NOMO-1 (cell line): ENCODE results near the gene INSYN2B.

Experiments
- DNase-seq, 2 experiments: peaks; one replicate each; lab custom pipeline; 2025; ENCODE audit not compliant: unreplicated experiment in 2 of 2; lab: John Stamatoyannopoulos, UW

INSYN2B gene

GRCh38 chr5:169901896-169902295 is 78.4 kb downstream of the INSYN2B start:
- no peak for DNase-seq

GRCh38 chr5:169897481-169897880 is 82.8 kb downstream of the INSYN2B start:
- DNase-seq, result no peak

DNA sequence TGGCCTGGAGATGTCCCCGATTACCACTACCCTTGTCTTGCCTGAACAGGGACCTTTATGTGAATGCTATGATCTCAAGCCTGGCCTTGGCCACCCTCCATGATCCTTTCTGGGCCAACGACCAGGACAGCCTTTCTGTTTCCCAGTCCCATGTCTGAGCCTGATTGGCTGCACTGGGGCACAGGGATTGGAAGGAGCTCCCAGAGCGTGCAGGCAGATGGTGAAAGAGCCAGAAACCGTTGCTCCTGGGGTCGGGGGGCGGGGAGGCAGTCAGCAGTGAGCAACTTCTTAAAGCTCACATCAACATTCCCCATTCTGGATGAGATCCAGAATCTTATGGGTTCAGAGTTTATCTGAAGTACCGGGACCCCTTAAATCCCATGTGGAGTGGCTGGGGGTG is 84.4 kb downstream of the INSYN2B start:
- DNase-seq, result no peak

- DNase-seq, result no peak
Observed at GRCh38 chr5:169893571-169893970, 86.7 kb downstream of the INSYN2B start.

DNA sequence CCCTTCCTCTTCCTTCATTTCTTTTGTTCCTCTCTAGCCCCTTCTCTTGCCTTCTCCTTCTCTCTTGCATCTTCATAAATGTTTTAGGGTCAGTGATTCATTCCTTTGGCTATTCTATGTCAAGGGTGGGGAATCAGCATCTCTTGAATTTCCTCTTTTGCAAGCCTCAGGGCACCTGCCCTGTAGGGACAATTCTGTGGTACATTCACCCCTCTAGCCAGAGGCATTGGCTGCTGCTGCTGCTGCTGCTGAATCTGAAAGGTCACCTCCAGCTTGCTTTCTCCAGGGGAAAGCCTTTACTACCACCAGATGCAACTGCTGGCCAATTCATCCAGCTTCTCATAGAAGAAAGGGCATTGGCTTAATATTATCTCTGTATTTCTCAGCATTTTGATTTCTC is 87.3 kb downstream of the INSYN2B start:
- DNase-seq, result peak in 1 of 2 experiments; percentile 15

- no peak for DNase-seq
Observed at GRCh38 chr5:169889572-169889971, 90.7 kb downstream of the INSYN2B start.

GRCh38 chr5:169886677-169887076 is 93.6 kb downstream of the INSYN2B start:
- DNase-seq, result no peak

DNA sequence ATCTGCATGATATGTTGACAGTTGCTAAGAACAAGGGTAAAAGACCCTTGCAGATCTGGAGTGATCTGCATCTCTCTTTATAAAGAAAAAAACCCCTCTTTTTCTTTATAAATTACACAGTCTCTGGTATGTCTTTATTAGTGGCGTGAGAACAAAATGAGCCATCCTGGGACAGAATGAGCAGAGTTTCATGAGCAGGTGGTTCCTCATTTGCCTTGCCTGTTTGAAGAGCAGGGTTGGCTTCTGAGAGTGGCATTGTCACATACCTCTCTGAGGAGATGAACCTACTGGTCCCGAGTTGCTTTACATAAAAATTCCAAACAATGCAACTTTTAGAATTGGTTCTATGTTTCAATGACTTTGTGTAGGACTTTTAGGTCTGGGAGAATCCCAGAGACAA is 94.3 kb downstream of the INSYN2B start:
- DNase-seq, result no peak

GRCh38 chr5:169881702-169882303 is 98.5 kb downstream of the INSYN2B start:
- DNase-seq, result no peak

- no peak for DNase-seq
Observed at GRCh38 chr5:169880785-169881184, 99.5 kb downstream of the INSYN2B start.

DNA sequence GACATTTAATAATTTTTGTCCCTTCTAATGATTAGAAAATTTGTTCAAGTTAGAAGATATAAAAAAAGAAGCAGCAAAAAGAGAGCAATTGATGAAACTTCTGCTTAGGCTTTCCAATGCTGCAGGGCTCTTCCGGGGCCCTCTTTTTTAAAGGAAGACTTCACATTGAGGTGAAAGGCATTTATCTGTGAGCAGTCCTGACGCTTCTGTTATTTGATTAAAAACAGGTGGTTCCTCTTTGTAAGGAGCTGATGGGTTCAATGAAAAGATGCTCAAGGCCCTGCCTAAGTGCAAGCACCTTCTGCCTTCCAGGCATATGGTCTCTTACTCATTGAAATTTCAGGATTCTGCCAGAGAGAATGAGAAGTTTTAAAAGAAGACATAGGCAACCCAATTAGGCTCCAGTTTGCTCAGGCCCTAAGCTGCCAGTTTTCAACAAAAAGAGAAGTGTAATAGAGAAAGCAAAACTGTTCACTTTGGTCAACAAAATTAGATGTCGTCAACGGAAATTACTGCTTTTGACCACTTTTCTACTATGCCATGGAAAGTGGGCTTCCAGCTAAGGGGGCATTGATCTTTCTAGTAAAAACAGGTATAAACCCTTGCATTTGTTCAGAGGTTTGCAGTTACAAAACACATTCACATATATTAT is 100.2 kb downstream of the INSYN2B start:
- peak; percentile 69 to 70 for DNase-seq

DNA sequence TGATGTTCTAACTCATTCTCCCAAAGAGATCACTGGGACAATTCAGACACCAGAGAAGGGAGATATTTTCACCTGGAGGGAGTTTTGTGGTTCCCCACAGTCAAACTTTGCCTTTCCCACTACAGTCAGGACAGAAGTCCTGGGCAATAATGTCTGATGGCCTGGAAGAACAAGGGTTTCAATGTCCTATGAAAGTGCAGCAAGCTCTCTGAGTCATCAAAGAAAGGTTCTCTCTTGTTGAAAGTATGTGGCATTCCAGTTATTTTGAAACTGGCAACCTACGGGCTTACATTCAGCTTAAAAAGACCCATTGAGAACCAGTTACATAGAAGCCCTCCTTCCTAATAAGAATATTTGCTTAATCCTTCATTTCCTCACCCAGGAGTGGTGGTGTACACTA is 103.9 kb downstream of the INSYN2B start:
- no peak for DNase-seq

DNA sequence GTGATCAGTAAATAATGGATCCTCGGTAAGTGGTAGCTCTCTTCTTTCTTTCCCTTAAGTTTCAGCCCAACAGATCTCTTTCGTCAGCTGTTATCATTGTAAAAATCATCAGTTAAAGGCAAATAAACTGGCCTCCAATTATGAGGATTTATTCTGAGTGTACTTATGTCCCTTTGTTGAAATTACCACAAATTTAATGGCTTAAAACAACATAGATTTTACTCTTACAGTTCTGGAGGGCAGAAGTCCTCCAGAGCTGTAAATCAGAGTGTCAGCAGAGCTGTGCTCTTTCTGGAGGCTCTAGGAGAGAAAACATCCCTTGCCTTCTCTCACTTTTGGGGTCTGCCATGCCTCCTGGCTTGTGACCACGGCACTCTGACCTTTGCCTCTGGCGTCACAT is 104.6 kb downstream of the INSYN2B start:
- no peak for DNase-seq

DNA sequence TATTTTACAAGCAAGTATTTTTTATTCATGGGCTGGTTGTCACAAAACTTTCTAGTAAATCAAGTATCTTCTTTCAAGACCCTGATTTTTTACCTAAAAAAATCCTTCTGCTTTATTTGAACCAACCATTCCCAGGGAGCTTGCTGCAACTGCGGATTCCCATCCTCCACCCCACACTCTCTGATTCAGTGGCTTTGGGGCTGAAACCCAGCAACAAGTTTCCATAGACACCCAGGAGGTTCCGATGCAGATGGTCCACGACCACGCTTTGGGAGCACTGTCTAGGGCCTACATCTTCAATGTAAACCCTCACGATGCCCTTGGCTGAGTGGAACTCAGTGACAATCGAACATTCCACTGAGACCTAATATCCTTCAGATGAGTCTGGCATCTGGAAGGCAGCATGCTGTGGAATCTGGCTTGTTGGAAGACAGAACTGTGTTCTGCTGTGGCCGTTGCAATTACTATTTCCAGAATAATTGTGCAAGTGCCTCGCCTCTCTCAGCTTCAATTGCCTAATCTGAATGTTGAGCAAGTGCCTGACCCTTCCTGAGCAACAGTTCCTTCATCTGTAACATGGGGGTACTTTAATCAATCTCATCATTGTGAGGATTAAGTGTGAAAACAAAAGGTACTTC is 105.1 kb downstream of the INSYN2B start:
- DNase-seq, result peak; percentile 61 to 83

DNA sequence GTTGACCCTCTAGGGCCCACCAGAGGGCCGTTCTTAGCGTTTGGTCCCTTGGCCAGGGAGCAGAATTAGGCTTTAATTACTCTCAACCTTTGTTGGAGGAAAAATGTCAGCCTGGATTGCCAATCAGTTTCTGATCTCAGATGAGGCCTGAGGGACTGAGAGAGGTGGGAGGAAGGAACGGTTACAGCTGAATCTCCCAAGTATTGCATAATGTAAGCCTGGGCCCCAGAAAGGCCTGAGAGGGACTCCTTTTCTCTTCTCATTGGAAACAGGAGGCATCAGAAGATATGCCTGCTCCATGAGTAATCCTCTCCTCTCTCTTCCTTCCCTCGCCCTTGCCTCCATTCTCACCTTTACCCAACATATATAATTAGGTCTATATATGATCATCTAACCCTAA is 105.7 kb downstream of the INSYN2B start:
- peak; percentile 37 to 61 for DNase-seq

DNA sequence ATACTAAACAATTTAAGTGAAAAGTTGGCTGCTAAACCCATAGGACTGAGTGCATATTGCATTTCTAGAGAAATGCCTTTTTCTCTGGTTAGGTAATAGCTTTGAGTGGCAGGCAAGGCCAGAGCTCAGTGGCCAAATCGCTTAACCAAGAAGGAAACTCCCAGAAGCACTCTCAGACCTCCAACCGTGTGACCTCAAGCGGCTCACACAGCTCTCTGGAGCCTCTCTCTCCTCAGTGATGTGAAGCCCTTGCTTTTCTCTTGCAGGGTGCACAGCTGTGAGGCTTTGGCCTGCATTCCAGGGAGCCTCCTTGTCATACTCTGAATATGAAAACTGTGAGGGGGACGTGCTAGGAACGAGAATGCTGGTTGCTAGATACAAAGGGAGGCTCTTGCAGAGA is 106.7 kb downstream of the INSYN2B start:
- DNase-seq, result peak; percentile 75 to 88

DNA sequence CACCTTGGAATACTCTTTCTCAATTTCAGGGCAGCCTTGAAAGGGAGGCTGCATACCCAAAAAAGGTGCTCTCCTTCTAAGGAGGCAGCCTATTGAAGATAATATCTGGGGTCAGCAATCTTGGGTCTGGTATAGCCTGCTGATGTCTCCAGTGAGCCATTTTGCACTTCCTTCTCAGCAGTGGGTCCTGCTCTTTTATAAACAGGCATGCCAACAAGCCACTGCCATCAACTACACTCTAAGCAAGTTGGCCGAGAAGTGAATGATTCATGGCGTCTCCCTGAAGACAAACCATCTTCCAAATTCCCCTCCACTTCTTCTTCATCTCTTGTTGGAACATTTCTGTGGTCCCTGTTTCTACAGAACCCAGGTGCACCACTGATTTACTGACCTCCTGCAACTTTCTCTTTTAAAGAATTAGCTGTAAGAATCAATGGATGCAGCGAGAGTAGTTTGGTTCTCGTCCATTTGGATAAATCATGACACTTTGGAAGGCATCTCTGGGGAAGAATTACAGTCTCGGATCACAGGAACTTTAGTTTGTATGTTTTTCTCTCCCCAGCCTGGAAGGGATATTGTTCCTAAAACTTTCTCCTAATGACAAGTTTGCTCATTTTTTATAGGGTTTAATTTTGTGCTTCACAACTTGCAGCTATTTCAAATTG is 108.3 kb downstream of the INSYN2B start:
- no peak for DNase-seq

- no peak for DNase-seq
Observed at GRCh38 chr5:169870211-169870610, 110.1 kb downstream of the INSYN2B start.

- DNase-seq, result no peak
Observed at GRCh38 chr5:169869066-169869465, 111.2 kb downstream of the INSYN2B start.

DNA sequence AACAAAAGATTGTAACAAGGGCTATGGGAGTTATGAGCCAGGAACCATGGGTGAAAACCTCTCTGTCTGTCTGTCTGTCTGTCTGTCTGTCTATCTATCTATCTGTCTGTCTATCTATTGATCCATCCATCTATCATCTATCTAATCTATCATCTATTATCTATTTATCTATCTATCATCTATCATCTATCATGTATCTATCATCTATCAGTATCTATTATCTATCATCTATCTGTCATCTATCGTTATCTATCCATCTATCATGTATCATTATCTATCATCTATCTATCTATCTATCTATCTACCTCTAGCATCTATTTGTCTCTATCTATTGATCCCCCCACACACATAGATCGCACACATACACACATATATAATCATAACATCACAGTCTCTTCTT is 112.9 kb downstream of the INSYN2B start:
- DNase-seq, result no peak

- no peak for DNase-seq
Observed at GRCh38 chr5:169864483-169864882, 115.8 kb downstream of the INSYN2B start.

DNA sequence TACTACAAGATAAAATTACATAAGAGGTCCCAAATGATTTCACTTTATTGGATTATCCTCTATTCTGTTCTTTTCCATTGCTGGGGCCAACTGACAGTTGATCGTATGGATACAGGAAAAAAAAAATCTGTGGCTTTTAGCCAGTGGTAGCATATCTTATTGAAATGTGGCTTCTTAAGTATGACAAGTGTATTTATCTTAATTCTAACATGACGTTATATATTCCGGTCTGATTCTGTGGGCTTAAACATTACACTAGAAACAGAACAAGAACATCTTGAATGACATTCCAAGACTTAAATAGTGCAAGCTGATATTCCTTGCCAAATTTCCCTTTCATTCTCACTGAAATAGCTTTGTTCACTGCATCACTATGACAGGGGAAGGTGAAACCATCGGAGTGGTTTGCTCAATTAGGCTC is 117.9 kb downstream of the INSYN2B start:
- no peak for DNase-seq
